Right atrium auricular region (tissue), 2 donors: ENCODE measurements around the gene PTK7. TPM values are rescaled to one million over a fixed set of nuclear protein-coding genes. Genes with fewer than 3 reads are reported as not detected.

Source experiments
- DNase-seq: peaks from one replicate; pipeline ENCODE4 v3.0.0-alpha.2; 2019; ENCODE audit warnings: low spot score
- H3K27ac ChIP-seq, 2 donors: fragments of 200-600 bp; sonication (generic); 1 replicate in 1 of 2; 2 replicates in 1 of 2; pipeline ENCODE4 v1.5.1; 2016 to 2019
- H3K27me3 ChIP-seq, 2 donors: fragments of 200-600 bp; sonication (generic); one replicate each; pipeline versions ENCODE4 v1.5.1 to v1.6.0; 2017 to 2019
- H3K36me3 ChIP-seq: fragments of 200-600 bp; sonication (generic); one replicate; pipeline ENCODE4 v1.5.1; 2016
- H3K4me1 ChIP-seq, 2 donors: fragments of 200-600 bp; sonication (generic); one replicate each; pipeline versions ENCODE4 v1.5.1 to v1.6.0; 2017 to 2019
- H3K4me3 ChIP-seq, 2 donors: fragments of 200-600 bp; sonication (generic); 1 replicate in 1 of 2; 2 replicates in 1 of 2; pipeline ENCODE4 v1.5.1; 2017 to 2019; ENCODE audit warnings: mild to moderate bottlenecking in 1 of 2, moderate library complexity in 1 of 2
- H3K9me3 ChIP-seq, 2 donors: fragments of 200-600 bp; sonication (generic); one replicate each; pipeline ENCODE4 v1.5.1; 2019
- CTCF ChIP-seq, 2 donors: fragments of 200-600 bp; sonication (generic); IDR thresholded peaks; one replicate each; pipeline ENCODE4 v1.5.1; 2019; ENCODE audit warnings: antibody characterized with exemption in 2 of 2
- total RNA-seq, 2 donors: library from RNA; depleted of rRNA; stranded (reverse); fragments of >200 nt; gene quantifications; one replicate each; pipeline ENCODE4 v1.1.0, GENCODE V29; 2016

Gene PTK7
- total RNA-seq, 2 donors from 2014 or later: 4.5 to 12.7 TPM

- Histone ChIP-seq H3K9me3 (no peaks in the 10 kb centered on the region), H3K36me3 (no peaks in the 10 kb centered on the region), H3K27ac (peak overlapping the region; percentile 51 to 69), H3K4me3 (no peak overlapping the region), H3K4me1 (peaks cover 0 to 17% of the 10 kb centered on the region in 2 donors), H3K27me3 (no peaks in the 10 kb centered on the region)
- no peak for TF ChIP-seq CTCF (IDR thresholded peaks at IDR 0.05)
- DNase-seq: peak; percentile 92
Observed at GRCh38 chr6:43120944-43121913, 45.1 kb downstream of the PTK7 start.

- H3K27ac ChIP-seq: no peak overlapping the region
- DNase-seq: no peak
- no peak overlapping the region for H3K4me3 ChIP-seq
- no peak for TF ChIP-seq CTCF (IDR thresholded peaks at IDR 0.05)
- H3K27me3 ChIP-seq: no peaks in the 10 kb centered on the region
- H3K4me1 ChIP-seq: peaks cover 0 to 17% of the 10 kb centered on the region in 2 donors
- H3K36me3 ChIP-seq: no peaks in the 10 kb centered on the region
- H3K9me3 ChIP-seq: no peaks in the 10 kb centered on the region
Observed at GRCh38 chr6:43122146-43122545, 46.0 kb downstream of the PTK7 start.

DNA sequence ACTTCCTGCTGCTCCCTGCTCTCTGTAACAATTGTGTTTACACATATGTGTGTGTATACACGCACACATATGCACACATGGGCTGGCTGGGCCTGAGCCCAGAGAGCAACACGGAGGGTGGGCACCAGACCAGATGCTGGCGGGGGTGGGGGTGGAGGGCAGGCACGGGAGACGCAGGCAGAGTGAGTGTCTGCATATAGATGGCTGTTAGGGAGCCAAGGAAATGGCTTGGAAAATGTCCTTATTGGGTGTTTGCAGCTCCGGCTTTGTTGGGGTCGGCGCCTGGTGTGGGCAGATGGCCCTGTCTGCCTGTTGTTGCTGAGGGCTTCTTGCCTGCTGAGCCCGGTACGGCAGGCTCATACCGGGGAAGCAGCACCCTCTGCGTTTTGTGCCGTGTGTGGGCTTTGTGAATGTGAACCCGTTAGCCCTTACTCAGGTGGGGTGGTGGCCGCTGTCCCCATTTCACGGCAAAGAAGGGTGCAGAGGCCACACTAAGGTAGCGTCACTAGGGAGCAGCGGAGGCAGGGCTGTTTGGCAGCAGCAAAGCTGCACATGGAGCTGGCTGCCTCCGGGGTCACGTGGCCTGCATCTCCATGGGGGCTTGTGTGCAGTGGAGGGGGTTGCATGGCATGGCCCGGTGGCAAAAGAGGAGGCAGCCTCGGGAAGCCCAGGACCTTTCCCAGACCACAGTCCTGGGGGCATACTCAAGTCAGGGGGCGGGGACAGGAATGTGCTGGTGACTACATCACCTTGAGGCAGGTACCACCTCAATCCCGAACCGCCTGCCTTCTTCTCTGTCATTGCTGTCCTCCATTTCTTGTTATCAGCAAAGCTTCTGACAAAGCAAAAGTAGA, 47.6 kb downstream of the PTK7 start:
- Histone ChIP-seq H3K36me3 (no peaks in the 10 kb centered on the region), H3K27ac (no peak overlapping the region), H3K9me3 (no peaks in the 10 kb centered on the region), H3K4me1 (peaks cover 0 to 17% of the 10 kb centered on the region in 2 donors), H3K4me3 (no peak overlapping the region), H3K27me3 (no peaks in the 10 kb centered on the region)
- no peak for TF ChIP-seq CTCF (IDR thresholded peaks at IDR 0.05)
- DNase-seq: no peak

DNA sequence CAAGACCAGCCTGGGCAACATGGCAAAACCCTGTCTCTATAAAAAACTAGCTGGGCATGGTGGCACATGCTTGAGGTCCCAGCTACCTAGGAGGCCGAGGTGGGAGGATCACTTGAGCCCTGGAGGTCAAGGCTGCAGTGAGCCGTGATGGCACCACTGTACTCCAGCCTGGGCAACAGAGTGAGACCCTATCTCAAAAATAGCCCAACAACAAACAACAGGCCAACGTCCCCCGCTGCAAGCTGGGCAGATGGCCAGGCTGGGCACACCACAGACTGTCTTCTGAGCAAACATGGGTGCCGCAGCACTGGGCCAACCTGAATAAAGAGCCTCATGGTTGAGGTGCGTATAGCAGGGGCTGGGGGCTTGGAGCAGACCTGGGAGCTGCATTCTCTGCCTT, 48.4 kb downstream of the PTK7 start:
- Histone ChIP-seq H3K4me3 (no peak overlapping the region), H3K9me3 (no peaks in the 10 kb centered on the region), H3K27ac (no peak overlapping the region), H3K27me3 (no peaks in the 10 kb centered on the region), H3K4me1 (peaks cover 0 to 23% of the 10 kb centered on the region in 2 donors), H3K36me3 (no peaks in the 10 kb centered on the region)
- TF ChIP-seq CTCF (IDR thresholded peaks at IDR 0.05): no peak
- DNase-seq: no peak

GRCh38 chr6:43125119-43125518, 49.0 kb downstream of the PTK7 start:
- Histone ChIP-seq H3K4me3 (no peak overlapping the region), H3K4me1 (peaks cover 0 to 26% of the 10 kb centered on the region in 2 donors), H3K36me3 (no peaks in the 10 kb centered on the region), H3K9me3 (no peaks in the 10 kb centered on the region), H3K27me3 (no peaks in the 10 kb centered on the region), H3K27ac (no peak overlapping the region)
- no peak for TF ChIP-seq CTCF (IDR thresholded peaks at IDR 0.05)
- DNase-seq: no peak
